Measurements from ENCODE around the gene DIAPH1.

DNA sequence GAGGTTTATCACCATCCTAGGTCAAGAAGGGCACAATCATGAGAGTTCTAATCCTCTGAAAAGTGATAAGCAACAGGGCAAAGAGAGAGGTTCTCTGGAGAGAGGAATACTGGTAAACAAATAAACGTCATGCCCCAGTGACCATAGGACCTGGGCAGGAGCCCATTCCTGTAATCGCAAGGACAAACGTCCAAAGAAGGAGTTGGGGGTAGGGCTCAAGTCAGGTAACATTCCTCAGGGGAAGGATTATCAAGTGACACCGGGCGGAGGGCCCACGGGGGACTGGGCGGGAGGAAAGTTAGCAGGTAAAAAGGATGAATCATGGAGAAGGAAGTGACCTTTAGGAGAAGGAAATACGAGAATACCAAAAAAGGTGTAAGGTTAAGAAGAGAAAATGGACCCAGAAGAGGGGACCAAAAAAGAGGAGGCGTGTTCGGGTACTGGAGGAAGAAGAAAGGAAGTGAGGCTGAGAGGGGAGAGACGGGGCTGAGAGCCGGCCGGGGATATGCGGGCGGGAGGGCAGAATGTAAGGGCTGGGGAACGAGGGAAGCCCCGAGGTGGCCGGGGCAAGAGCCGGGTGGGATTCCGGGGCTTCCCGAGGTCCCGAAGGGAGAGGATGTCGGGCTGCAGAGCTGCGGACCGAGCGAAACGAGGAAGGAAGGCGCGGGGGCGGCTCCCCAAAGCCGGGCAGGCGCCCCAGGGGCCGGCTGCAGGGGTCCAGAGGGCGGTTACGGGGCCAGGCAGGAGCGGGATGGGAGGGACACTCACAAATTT is 583 bp downstream of the DIAPH1 start:
- TF ChIP-seq, protein P1, sequence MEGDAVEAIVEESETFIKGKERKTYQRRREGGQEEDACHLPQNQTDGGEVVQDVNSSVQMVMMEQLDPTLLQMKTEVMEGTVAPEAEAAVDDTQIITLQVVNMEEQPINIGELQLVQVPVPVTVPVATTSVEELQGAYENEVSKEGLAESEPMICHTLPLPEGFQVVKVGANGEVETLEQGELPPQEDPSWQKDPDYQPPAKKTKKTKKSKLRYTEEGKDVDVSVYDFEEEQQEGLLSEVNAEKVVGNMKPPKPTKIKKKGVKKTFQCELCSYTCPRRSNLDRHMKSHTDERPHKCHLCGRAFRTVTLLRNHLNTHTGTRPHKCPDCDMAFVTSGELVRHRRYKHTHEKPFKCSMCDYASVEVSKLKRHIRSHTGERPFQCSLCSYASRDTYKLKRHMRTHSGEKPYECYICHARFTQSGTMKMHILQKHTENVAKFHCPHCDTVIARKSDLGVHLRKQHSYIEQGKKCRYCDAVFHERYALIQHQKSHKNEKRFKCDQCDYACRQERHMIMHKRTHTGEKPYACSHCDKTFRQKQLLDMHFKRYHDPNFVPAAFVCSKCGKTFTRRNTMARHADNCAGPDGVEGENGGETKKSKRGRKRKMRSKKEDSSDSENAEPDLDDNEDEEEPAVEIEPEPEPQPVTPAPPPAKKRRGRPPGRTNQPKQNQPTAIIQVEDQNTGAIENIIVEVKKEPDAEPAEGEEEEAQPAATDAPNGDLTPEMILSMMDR (IDR thresholded peaks at IDR 0.05) = no peak
- no peak for TF ChIP-seq POLR2A (IDR thresholded peaks at IDR 0.05)

All from vagina (tissue), 2 donors.